ENCODE data around the gene MEGF6.

DNA sequence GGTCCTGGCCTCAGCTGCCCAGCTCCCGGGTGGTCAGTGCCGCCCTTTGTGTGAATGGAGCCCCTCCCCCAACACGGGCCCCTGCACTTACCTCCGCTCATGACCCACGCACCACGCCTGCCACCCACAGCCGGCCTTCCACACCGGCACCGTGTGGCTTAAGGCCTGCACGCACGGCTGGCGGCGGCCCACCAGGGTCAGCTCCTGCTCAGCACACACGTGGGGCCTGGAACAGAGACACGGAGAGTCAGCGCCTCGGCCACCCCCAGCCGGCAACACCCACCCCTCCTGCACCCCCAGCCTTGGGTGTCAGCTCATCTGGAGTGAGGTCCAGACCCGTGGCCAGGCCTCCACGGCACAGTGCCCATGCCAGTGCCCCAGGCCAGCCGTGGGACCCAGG lies 8.9 kb downstream of the MEGF6 start:
- TF ChIP-seq, protein P1, sequence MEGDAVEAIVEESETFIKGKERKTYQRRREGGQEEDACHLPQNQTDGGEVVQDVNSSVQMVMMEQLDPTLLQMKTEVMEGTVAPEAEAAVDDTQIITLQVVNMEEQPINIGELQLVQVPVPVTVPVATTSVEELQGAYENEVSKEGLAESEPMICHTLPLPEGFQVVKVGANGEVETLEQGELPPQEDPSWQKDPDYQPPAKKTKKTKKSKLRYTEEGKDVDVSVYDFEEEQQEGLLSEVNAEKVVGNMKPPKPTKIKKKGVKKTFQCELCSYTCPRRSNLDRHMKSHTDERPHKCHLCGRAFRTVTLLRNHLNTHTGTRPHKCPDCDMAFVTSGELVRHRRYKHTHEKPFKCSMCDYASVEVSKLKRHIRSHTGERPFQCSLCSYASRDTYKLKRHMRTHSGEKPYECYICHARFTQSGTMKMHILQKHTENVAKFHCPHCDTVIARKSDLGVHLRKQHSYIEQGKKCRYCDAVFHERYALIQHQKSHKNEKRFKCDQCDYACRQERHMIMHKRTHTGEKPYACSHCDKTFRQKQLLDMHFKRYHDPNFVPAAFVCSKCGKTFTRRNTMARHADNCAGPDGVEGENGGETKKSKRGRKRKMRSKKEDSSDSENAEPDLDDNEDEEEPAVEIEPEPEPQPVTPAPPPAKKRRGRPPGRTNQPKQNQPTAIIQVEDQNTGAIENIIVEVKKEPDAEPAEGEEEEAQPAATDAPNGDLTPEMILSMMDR (IDR thresholded peaks at IDR 0.05) = no peak
- TF ChIP-seq POLR2A (IDR thresholded peaks at IDR 0.05) = no peak
